Nasal cavity respiratory epithelium epithelial cell of viscerocranial mucosa (primary cell): ENCODE data around the gene MDH2. TPM values are rescaled to one million over a fixed set of nuclear protein-coding genes. Genes with fewer than 3 reads are reported as not detected.

Experiments used
- total RNA-seq: library from RNA; depleted of rRNA; stranded (reverse); fragments of >200 nt; gene quantifications from 2 replicates; pipeline ENCODE4 v1.2.3, GENCODE V29; 2014

MDH2 gene
- 48.9 and 56.8 TPM in 2 replicates for total RNA-seq

DNA sequence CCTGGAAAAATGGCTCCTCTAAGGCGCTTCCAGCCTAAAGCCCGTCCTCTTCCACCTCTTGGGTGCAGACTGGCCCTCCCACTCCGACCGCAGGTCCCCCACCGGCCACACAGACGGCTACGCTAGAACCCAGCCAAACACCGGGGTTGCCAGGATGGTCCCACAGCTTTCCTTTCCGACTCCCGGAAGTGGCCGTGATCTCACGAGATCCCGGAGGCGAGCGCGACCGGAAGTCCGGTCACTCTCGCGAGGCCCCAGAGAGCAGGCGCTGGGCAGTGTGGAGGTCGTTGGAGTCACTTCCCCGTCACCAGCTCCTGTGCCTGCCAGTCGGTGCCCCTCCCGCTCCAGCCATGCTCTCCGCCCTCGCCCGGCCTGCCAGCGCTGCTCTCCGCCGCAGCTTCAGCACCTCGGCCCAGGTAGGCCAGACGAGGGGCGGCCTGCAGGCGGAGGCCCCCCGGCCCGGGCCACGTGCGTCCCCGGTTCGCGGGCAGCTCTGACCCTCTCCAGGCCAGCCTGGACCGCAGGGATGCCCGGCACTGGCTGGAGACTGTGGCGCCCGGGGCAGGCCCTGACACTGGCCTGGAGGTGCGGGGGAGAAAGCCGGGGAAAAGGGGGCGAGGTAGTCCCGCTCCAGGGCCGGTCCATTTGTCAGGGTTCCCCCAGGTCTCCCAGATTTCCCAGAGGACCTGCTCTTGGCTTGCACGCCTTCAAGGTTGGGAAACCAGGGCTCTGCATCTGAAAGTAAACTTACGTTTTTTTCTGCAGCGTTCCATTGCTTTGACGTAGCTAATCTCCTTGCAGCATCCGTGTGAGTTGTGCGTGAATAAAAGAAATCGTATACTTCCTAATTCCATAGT, at the start of gene MDH2, which contains the start of gene STYXL1:
Gene MDH2, plus strand, starts transcription at position 296 of the 857 bp plus-strand sequence. Its CDS starts 55 bp downstream, at position 351.
Gene STYXL1, minus strand, starts transcription at position 190 of the 857 bp plus-strand sequence. CDS start 17,477 bp downstream, outside the sequence.

Other genes starting within 250 kb of the MDH2 start
- 0.43 TPM in 1 of 2 replicates, not detected in the other for gene CCL24, start 234.3 kb upstream of the MDH2 start, total RNA-seq
- 12.0 and 34.7 TPM in 2 replicates for gene RHBDD2, start 169.1 kb upstream of the MDH2 start, total RNA-seq
- 75.9 and 185 TPM in 2 replicates for gene POR, start 133.0 kb upstream of the MDH2 start, total RNA-seq
- 15.8 and 18.5 TPM in 2 replicates for gene TMEM120A, start 53.5 kb upstream of the MDH2 start, total RNA-seq
- gene STYXL1, start 106 bp upstream of the MDH2 start, total RNA-seq: 53.7 and 81.3 TPM in 2 replicates
- gene SRRM3, start 153.8 kb downstream of the MDH2 start, total RNA-seq: 0.34 and 2.1 TPM in 2 replicates